Middle frontal gyrus (tissue), 1 donor: ENCODE results near the gene HEXIM1.

Source experiments
- DNase-seq: peaks from one replicate; pipeline ENCODE4 v3.0.0-alpha.2; 2015; ENCODE audit warnings: low spot score; ENCODE audit errors: extremely low spot score

Gene HEXIM1

DNA sequence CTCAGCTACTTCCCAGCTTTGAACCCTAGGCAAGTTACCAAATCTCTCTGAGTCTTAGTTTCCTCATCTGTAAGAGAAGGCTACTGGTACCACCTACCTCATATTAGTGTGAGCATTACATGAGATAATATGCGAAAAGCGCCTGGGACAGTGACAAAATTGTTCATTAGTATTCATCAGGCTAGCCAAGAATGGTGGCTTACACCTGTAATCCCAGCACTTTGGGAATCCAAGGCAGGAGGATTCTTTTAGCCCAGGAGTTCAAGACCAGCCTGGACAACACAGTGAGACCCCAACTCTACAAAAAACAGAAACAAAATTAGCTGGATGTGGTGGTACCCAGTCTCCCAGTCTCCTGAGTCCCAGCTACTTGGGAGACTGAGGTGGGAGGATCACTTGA, 19.3 kb upstream of the HEXIM1 start:
- no peak for DNase-seq

- DNase-seq, result no peak
Observed at GRCh38 chr17:45129426-45129939, 18.8 kb upstream of the HEXIM1 start.

DNA sequence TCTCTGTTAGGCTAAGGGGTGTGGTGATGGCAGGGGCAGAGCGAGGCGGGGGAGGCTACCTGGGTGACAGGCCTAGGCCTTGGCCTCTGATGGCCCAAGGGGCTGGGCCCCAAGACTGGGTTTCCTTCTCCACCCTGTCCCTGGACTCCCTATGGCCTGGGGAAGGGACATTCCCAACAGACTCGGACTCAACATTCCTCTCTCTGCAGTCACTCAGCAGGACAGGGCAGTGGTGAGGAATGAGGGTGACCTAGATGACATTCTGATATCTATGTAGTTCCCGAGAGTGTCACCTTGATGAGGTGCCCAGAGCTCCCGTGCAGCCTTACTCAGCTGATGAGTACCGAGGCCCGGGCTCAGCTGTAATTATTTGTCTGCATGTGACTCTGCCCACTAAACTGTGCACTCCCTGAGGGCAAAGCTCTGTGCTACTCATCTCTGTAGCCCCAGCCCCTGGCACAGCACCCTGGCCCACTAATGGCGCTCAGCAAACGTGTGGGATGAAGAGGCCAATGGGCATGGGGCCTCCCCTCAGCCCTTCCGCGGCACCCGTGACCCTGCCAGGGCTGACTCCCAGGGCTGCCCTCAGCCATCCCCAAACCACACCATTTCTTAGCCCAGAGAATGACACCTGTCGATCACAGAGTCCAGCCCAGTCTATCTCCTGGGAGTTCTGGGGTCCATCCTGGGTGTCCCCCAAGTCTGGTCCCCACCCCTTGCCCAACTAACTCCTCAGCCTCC, 18.2 kb upstream of the HEXIM1 start:
- no peak for DNase-seq

- no peak for DNase-seq
Observed at GRCh38 chr17:45130681-45131615, 17.3 kb upstream of the HEXIM1 start.

DNA sequence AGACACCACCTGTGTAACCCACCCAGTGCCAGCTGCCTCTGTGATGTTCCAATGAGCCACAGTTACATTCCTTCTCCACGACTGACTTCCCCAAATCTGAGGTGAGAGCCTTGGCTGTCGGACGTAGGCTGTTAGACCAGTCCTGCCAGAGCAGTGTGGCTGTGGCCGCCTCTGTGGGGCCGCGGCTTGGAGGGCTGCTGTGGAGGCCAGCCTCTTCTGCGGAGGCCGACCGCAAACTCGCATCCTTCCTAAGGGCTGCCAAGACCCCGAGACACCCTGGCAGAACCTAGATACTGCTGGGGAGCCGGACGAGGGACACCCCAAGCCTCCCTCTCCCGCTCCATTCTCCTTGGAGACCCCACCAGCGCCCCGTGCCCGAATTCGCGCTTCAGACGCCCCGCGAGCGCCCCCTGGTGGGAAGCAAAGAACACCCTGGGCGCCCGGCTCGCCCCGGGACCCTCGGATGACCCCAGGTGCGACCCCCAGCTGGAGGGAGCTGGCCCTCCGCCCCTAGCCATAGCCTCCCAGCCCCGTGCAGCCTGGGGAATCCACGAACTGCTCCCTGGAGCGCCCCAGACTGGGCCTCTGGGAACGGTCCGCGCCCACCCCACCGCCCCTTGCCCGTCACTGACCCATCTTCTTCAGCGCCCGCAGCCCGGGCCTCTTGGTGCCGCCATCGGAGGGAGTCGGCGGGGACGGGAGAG, 16.5 kb upstream of the HEXIM1 start:
- DNase-seq, result no peak

- no peak for DNase-seq
Observed at GRCh38 chr17:45132320-45132571, 16.0 kb upstream of the HEXIM1 start, which contains the start of gene PLCD3. PLCD3 (minus strand) TSS chr17:45132515; CDS start chr17:45132410, 105 bp downstream.

- DNase-seq, result no peak
Observed at GRCh38 chr17:45132572-45133463, 15.5 kb upstream of the HEXIM1 start.

- peak; percentile 91 for DNase-seq
Observed at GRCh38 chr17:45135192-45135977, 12.9 kb upstream of the HEXIM1 start, which contains the start of gene ACBD4. ACBD4 (plus strand) TSS chr17:45135687; CDS start chr17:45136145, 458 bp downstream.

GRCh38 chr17:45135978-45136791, 12.1 kb upstream of the HEXIM1 start:
- no peak for DNase-seq

DNA sequence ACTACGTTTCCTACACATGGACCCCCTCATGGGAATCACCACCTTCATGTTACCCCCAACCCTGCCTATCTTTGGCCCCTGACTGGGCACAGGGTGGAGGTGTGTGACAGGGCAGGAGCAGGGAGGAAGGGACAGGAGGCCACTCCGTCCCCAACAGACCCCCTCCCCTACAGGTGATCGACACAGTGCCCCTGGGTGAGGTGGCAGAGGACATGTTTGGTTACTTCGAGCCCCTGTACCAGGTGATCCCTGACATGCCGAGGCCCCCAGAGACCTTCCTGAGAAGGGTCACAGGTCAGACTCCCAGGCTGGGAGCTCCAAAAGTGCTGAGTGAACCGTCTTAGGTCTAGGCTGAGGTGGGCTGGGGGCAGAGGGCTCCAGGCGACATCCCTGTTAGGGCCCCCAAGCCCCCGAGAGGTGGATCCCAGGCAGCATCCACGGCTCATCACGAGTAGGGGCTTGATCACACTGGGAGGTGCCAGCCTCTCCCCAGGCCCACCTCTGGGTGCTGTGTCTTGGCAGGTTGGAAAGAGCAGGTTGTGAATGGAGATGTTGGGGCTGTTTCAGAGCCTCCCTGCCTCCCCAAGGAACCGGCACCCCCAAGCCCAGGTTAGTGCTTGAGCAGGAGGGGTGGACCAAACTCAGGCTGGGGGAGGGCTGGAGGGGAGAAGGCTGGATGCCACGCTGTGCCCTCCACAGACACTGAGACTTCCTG, 11.3 kb upstream of the HEXIM1 start:
- DNase-seq, result no peak

GRCh38 chr17:45137561-45138305, 10.5 kb upstream of the HEXIM1 start:
- no peak for DNase-seq

- DNase-seq, result no peak
Observed at GRCh38 chr17:45138911-45139532, 9.3 kb upstream of the HEXIM1 start.

DNA sequence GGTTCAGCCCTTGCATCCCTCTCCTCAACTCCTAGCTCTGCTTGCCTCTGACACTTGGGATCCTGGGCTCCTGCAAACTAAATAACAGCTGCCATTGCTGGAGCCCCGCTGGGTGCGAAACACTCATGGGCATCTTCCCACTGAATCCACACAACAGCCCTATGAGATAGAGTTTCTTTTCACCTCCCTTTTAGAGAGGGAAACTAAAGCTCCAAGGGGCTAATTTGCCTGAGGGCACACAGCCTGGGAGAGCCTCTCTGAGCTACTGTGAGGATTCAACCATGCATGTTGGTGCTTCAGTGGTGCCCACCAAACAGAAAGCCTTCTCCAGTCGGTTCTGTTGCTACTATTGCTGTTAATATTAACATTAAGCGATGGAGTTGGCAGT, 8.7 kb upstream of the HEXIM1 start:
- DNase-seq, result no peak

- no peak for DNase-seq
Observed at GRCh38 chr17:45143094-45143670, 5.1 kb upstream of the HEXIM1 start.

DNA sequence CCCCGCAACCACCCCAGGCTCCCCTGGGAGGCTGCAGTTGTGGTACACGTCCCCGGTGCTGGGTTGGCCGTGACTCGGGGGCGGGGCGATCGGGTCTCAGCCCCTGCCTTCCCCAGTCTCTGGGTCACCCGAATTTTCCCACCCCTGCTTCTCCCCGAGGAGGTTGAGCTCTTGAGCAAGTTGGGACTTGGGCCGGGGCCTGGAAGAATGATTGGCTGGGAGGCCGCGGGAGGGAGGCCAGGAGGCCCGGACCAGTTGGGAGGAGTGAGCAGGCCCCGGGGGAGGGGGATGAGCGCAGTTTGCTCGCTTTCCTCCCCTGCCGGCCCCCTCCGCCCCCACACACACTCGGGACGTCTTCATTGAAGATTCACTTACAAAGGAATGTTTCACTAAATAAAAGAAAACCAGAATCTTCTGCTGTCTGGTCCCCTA, 4.5 kb upstream of the HEXIM1 start:
- DNase-seq, result no peak

DNA sequence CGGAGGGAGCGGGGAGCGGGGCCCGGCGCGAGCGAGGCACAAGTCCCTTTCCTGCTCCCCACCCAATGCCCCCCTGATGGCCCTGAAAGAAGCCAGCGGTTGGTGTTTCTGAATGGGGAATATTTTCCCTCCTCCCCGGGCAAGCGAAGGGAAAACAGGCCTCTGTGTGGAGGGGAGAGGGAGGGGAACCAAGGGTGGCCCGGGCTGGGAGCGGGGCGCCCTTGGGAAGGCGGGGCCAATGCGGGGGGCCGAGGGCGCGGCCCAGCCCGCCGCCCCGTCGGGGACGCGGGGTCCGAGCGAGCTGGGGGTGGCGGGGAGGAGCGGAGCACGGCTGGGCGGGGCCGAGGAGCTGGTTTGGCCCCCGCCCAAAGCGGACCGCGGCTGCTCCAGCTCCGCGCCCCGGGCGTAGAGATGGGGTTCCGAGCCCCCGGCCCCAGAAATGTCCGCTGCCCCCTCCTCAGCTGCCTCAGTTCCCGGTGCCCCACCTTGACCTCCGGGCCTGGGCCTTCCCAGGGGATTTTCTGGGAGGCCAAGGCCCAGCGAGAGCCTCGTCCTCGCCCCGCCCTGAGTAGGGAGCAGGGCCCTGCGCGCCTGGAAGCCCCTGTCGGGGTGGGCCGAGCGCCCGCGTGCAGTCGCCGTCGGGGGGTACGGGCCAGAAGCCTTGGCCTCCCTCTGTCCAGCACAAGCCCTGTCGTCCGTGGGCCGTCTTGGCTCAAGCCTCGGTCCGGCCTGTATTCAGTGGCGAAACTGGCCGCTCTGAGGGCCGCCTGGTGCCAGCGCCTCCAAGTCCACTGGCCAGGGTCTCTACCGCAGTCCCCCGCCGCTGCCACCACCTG, 3.9 kb upstream of the HEXIM1 start:
- no peak for DNase-seq
